Coronary artery (tissue), 2 donors: ENCODE measurements around the gene PHEX.

Source experiments
- DNase-seq: peaks from one replicate; pipeline ENCODE4 v3.0.0-alpha.2; 2017; ENCODE audit warnings: low spot score
- H3K27ac ChIP-seq, 2 donors: fragments of 200-600 bp; sonication (generic); one replicate each; pipeline ENCODE4 v1.5.1; 2016 to 2019
- H3K4me3 ChIP-seq: fragments of 200-600 bp; sonication (generic); 2 replicates; pipeline ENCODE4 v1.5.1; 2016; ENCODE audit warnings: mild to moderate bottlenecking, moderate library complexity
- TF ChIP-seq, protein P1 (sequence below): fragments of 200-600 bp; sonication (generic); IDR thresholded peaks from one replicate; pipeline ENCODE4 v1.5.1; 2019; ENCODE audit warnings: antibody characterized with exemption

PHEX gene

GRCh38 chrX:22141047-22141730, 109.1 kb downstream of the PHEX start:
- Histone ChIP-seq H3K4me3 (no peak overlapping the region), H3K27ac (no peak overlapping the region)
- TF ChIP-seq, protein P1, sequence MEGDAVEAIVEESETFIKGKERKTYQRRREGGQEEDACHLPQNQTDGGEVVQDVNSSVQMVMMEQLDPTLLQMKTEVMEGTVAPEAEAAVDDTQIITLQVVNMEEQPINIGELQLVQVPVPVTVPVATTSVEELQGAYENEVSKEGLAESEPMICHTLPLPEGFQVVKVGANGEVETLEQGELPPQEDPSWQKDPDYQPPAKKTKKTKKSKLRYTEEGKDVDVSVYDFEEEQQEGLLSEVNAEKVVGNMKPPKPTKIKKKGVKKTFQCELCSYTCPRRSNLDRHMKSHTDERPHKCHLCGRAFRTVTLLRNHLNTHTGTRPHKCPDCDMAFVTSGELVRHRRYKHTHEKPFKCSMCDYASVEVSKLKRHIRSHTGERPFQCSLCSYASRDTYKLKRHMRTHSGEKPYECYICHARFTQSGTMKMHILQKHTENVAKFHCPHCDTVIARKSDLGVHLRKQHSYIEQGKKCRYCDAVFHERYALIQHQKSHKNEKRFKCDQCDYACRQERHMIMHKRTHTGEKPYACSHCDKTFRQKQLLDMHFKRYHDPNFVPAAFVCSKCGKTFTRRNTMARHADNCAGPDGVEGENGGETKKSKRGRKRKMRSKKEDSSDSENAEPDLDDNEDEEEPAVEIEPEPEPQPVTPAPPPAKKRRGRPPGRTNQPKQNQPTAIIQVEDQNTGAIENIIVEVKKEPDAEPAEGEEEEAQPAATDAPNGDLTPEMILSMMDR: no peak
- no peak for DNase-seq

GRCh38 chrX:22147214-22147613, 115.1 kb downstream of the PHEX start:
- Histone ChIP-seq H3K4me3 (no peak overlapping the region), H3K27ac (no peak overlapping the region)
- DNase-seq: no peak
- TF ChIP-seq, protein P1: no peak

- no peak for DNase-seq
- Histone ChIP-seq H3K27ac (no peak overlapping the region), H3K4me3 (no peak overlapping the region)
- TF ChIP-seq, protein P1: no peak
These were observed 115.8 kb downstream of the PHEX start for GRCh38 chrX:22147942-22148341.

DNA sequence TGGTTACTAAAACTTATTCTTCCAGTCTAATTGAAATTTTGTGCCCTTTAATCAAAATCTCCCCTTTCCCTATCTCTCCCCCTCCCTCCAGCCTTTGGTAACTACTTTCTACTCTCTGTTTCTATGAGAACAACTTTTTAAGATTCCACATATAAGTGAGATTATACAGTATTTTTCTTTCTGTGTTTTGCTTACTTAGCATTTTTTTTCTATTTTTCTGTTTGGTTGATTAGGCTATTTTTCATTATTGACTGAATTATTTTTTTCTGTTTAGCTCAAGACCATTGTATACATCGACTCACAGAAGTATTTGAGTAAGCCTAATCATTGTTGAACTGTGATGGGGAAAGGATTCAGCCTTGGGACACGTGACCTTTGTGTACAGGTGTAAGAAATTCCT, 116.4 kb downstream of the PHEX start:
- TF ChIP-seq, protein P1: no peak
- no peak overlapping the region for H3K4me3 ChIP-seq
- H3K27ac ChIP-seq: no peak overlapping the region
- no peak for DNase-seq

GRCh38 chrX:22150371-22150770, 118.2 kb downstream of the PHEX start:
- no peak for DNase-seq
- TF ChIP-seq, protein P1: no peak
- H3K4me3 ChIP-seq: no peak overlapping the region

GRCh38 chrX:22155126-22155525, 123.0 kb downstream of the PHEX start:
- Histone ChIP-seq H3K4me3 (no peak overlapping the region), H3K27ac (no peak overlapping the region)
- no peak for DNase-seq
- TF ChIP-seq, protein P1: no peak

More at GRCh38 chrX:22150371-22150770, 118.2 kb downstream of the PHEX start:
- no peak overlapping the region for H3K27ac ChIP-seq

GRCh38 chrX:22159071-22159470, 126.9 kb downstream of the PHEX start:
- Histone ChIP-seq H3K27ac (no peak overlapping the region), H3K4me3 (no peak overlapping the region)
- TF ChIP-seq, protein P1: no peak
- DNase-seq: no peak
